DMS53 (cell line): ENCODE measurements around the gene PLIN3.
"Not testable (repeated sequence)": the region's sequence is repeated elsewhere in the genome, so short reads cannot be mapped to it uniquely, and the experiment has no call there.

Experiments
- DNase-seq: peaks from one replicate; lab custom pipeline; 2025; lab: John Stamatoyannopoulos, UW

PLIN3 gene

GRCh38 chr19:4811328-4812131, 55.9 kb downstream of the PLIN3 start:
- peak; percentile 77 for DNase-seq

GRCh38 chr19:4807188-4807587, 60.3 kb downstream of the PLIN3 start:
- DNase-seq: no peak

GRCh38 chr19:4806384-4806783, 61.1 kb downstream of the PLIN3 start:
- DNase-seq: no peak

- not testable (repeated sequence) for DNase-seq
These were observed 62.3 kb downstream of the PLIN3 start for GRCh38 chr19:4805140-4805539.

GRCh38 chr19:4803736-4804695, 63.5 kb downstream of the PLIN3 start:
- peak; percentile 55 for DNase-seq

- no peak for DNase-seq
These were observed 64.8 kb downstream of the PLIN3 start for GRCh38 chr19:4802711-4803110.

- no peak for DNase-seq
These were observed 66.3 kb downstream of the PLIN3 start for GRCh38 chr19:4801085-4801619.

- DNase-seq: no peak
These were observed 66.8 kb downstream of the PLIN3 start for GRCh38 chr19:4800591-4801081.

- DNase-seq: no peak
These were observed 72.1 kb downstream of the PLIN3 start for GRCh38 chr19:4795400-4795799.

- DNase-seq: no peak
These were observed 72.5 kb downstream of the PLIN3 start for GRCh38 chr19:4794971-4795370.

GRCh38 chr19:4793278-4793677, 74.2 kb downstream of the PLIN3 start:
- DNase-seq: not testable (repeated sequence)

- DNase-seq: not testable (repeated sequence)
These were observed 74.6 kb downstream of the PLIN3 start for GRCh38 chr19:4792866-4793195.

- DNase-seq: peak; percentile 54
These were observed 75.2 kb downstream of the PLIN3 start for GRCh38 chr19:4792019-4792865.

- peak; percentile 99 for DNase-seq
These were observed 76.1 kb downstream of the PLIN3 start, which contains the start of gene FEM1A for GRCh38 chr19:4791183-4792018. FEM1A (plus strand) TSS chr19:4791734; CDS start chr19:4791855, 121 bp downstream.
